Vagina (tissue), 2 donors: ENCODE data around the gene PKD1.

Experiments
- CTCF ChIP-seq, 3 experiments: fragments of 450-650 bp in 2 of 3; fragments of 200-600 bp in 1 of 3; sonication (generic) in 1 of 3; IDR thresholded peaks; one replicate each; pipeline ENCODE4 v1.5.1; 2017 to 2019; ENCODE audit warnings: antibody characterized with exemption in 3 of 3, mild to moderate bottlenecking in 2 of 3, moderate library complexity in 2 of 3
- POLR2A ChIP-seq, 2 donors: fragments of 450-650 bp; IDR thresholded peaks; one replicate each; pipeline ENCODE4 v1.6.1; 2017; ENCODE audit warnings: antibody characterized with exemption in 2 of 2, mild to moderate bottlenecking in 2 of 2, moderate library complexity in 2 of 2

GRCh38 chr16:2090777-2091546, 44.7 kb downstream of the PKD1 start:
- TF ChIP-seq CTCF (IDR thresholded peaks at IDR 0.05) (no peak), POLR2A (IDR thresholded peaks at IDR 0.05) (no peak)
